Urinary bladder (tissue), 4 donors: ENCODE results near the gene ACTR5. TPM values are rescaled to one million over a fixed set of nuclear protein-coding genes. Genes with fewer than 3 reads are reported as not detected.
"Not testable (repeated sequence)": the region's sequence is repeated elsewhere in the genome, so short reads cannot be mapped to it uniquely, and the experiment has no call there.

ENCODE experiments used
- DNase-seq: peaks from one replicate; pipeline ENCODE4 v3.0.0-alpha.2; 2015; ENCODE audit errors: extremely low spot score
- H3K27ac ChIP-seq: one replicate; pipeline ENCODE4 v1.5.1; 2013; ENCODE audit warnings: low read depth, mild to moderate bottlenecking, moderate library complexity
- H3K36me3 ChIP-seq: one replicate; pipeline ENCODE4 v1.6.1; 2013; ENCODE audit warnings: mild to moderate bottlenecking, moderate library complexity; ENCODE audit not compliant: insufficient read depth
- H3K4me1 ChIP-seq: one replicate; pipeline ENCODE4 v1.6.1; 2013; ENCODE audit warnings: mild to moderate bottlenecking, moderate library complexity; ENCODE audit not compliant: insufficient read depth
- H3K4me3 ChIP-seq: one replicate; pipeline ENCODE4 v1.5.1; 2013; ENCODE audit warnings: low read depth, low read length
- WGBS: extraction: QIAGEN DNeasy Blood & Tissue Kit; methylation state at CpG from one replicate; pipeline ENCODE4 v1.1.7; 2013; 5-methylcytosine and 5-hydroxymethylcytosine counted together
- polyA plus RNA-seq: library from polyadenylated mRNA; stranded (reverse); fragments of 200-250 nt; gene quantifications from one replicate; pipeline ENCODE4 v1.2.3, GENCODE V29; 2013
- small RNA-seq: library from RNA; depleted of rRNA; stranded (forward); fragments of <200 nt; gene quantifications from one replicate; pipeline ENCODE3, GENCODE V24; 2014
- total RNA-seq: library from RNA; depleted of rRNA; stranded (reverse); fragments of >200 nt; gene quantifications from one replicate; pipeline ENCODE4 v1.2.3, GENCODE V29; 2014
- donor health status: healthy with polysubstance abuse.
- donor health status: healthy.

ACTR5 gene
- total and polyA plus RNA-seq, 2 donors: 6.2 to 7.0 TPM

DNA sequence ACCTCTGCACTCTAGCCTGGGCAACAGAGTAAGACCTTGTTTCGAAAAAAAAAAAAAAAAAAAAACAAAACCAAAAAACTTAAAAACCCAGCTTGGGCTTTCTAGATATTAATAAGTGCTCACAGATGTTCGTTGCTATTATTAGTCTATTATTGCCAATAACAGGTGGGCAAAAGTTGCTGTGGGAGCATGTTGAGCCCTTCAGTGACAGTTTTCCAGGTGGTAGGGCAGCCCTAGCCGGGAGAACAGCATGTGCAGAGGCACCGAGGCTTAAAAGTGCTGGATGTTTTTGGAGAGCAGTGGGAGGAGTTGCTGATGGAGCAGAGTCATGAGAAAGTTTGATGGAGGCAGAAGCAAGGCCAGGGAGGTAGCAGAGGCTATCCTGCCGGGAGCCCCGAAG is 61.7 kb downstream of the ACTR5 start:
- peaks cover 3% of the 10 kb centered on the region for H3K4me1 ChIP-seq
- no peak overlapping the region for H3K27ac ChIP-seq
- DNase-seq: no peak
- no peaks in the 10 kb centered on the region for H3K36me3 ChIP-seq
- no peak overlapping the region for H3K4me3 ChIP-seq
- 58% methylated on average over 6 of the region's 6 CpGs for WGBS

GRCh38 chr20:38810926-38811630 is 62.8 kb downstream of the ACTR5 start:
- H3K4me1 ChIP-seq: peaks cover 2% of the 10 kb centered on the region
- H3K36me3 ChIP-seq: no peaks in the 10 kb centered on the region
- H3K27ac ChIP-seq: no peak overlapping the region
- no peak overlapping the region for H3K4me3 ChIP-seq
- 84% methylated on average over 4 of the region's 4 CpGs for WGBS
- DNase-seq: no peak

DNA sequence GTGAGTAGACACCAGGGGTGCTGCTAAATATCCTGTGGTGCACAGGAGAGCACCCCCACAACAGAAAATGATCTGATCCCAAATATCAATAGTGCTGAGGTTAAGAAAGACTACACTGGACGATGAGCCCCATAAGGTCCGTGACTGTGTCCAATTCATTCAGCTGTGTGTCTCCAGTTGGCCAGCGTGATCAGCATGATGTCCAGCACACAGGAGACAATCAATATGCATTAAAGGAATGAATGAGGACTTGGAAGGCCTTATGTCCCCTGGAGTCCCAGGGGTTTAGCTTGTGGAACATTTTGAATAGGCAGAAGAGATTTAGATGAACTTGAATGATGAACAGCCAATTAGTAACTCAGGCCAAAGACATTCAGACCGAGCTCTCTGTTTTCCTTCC is 63.5 kb downstream of the ACTR5 start:
- 73% methylated on average over 4 of the region's 4 CpGs for WGBS
- DNase-seq: no peak
- Histone ChIP-seq H3K27ac (no peak overlapping the region), H3K4me1 (no peaks in the 10 kb centered on the region), H3K36me3 (no peaks in the 10 kb centered on the region), H3K4me3 (no peak overlapping the region)

DNA sequence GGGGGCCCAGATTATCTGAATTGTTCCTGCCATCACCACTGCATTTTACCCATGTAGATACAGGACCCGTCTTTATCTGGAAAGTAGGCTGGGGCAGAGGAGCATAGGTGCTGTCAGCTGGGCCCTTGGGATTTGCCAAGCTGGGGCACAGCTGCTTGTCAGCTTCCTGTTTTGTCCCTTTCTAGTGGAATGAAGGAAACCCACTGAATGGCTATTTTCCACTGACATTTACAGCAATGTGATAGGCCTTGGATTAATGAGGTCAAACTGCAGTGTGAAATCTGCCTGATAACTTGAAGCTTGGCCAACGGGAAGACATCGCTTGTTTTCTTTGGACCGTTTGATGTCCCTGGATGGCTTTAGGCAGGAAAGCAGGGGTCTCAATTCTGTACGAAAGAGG is 63.9 kb downstream of the ACTR5 start:
- H3K36me3 ChIP-seq: no peaks in the 10 kb centered on the region
- DNase-seq: no peak
- H3K4me3 ChIP-seq: no peak overlapping the region
- H3K4me1 ChIP-seq: no peaks in the 10 kb centered on the region
- no peak overlapping the region for H3K27ac ChIP-seq
- 40% methylated on average over 5 of the region's 5 CpGs for WGBS

DNA sequence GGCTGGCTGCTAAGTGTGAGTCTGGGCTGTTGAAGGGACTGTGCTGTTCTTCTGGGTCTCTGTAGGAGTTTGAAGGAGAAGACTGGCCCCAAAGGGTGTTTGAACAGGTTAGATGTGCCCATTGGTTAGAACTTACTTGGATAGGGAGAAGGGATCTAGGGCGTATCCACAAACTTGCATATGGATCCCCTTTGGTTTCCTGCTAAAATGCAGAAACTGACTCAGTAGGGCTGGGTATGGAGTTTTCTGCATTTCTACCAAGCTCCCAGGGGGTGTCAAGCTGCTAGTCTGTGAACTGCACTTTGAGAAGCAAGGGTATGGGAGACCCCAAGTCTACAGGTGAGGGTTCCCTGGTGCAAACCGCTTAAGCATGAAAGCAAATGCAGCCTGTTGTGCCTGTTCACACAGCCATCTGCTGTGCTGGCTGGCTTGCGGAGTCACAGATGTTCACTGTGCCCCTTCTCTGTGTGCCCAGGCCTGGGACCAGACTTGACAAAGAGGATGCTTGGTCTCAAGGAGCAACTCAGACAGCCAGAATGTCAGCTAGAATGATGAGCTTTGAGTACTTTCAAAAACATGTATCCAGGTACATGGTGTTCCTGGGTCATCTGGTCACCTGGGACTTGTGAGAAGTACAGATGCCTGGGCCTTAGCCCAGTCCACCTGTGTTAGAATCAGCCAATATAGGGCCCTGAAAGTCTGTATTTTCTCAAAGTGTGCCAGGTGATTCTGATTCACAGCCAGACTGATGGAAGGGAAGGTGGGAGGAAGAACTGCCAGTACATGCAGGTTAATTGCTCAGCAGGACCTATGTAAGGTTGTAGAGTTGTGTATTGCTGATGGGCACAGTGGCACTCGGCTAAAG is 64.7 kb downstream of the ACTR5 start:
- 82% methylated on average over 4 of the region's 4 CpGs for WGBS
- no peak for DNase-seq
- no peak overlapping the region for H3K27ac ChIP-seq
- H3K4me3 ChIP-seq: no peak overlapping the region
- no peaks in the 10 kb centered on the region for H3K4me1 ChIP-seq
- no peaks in the 10 kb centered on the region for H3K36me3 ChIP-seq

DNA sequence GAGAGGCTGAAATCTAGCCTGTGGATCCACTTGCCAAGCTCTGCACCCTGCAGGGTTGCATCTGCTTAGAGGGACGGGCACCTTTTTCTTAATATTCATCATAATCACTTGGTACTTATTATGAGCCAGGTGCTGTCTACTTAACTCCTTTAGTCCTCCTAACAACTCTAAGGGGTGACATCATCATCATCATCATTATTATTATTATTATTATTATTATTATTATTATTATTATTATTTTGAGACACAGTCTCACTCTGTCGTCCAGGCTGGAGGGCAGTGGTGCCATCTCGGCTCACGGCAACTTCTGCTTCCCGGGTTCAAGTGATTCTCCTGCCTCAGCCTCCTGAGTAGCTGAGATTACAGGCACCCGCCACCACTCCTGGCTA is 65.3 kb downstream of the ACTR5 start:
- DNase-seq, H3K4me3 ChIP-seq, H3K27ac ChIP-seq, H3K36me3 ChIP-seq, H3K4me1 ChIP-seq: not testable (repeated sequence)
- 91% methylated on average over 6 of the region's 6 CpGs for WGBS

DNA sequence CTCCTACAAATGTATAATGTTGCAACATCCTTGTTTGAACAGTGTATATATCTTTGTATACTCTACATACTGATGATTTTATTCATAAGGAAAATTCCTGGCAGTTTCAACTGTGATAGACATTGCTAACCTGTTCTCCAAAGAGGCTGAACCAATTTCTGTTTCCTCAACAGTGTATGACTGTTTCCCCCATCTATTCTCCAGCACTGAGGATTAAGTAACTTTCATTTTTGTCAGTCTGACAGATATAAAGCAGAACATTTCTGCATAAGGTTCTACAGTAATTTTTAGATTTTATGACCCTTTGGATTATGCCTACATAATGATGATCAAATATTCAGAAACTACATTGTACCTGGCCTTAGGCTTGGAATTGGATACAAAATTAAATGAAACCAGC is 67.2 kb downstream of the ACTR5 start:
- Histone ChIP-seq H3K4me1 (no peaks in the 10 kb centered on the region), H3K4me3 (no peak overlapping the region), H3K27ac (no peak overlapping the region), H3K36me3 (no peaks in the 10 kb centered on the region)
- no peak for DNase-seq

GRCh38 chr20:38818113-38819065 is 70.1 kb downstream of the ACTR5 start:
- no peak for DNase-seq
- Histone ChIP-seq H3K36me3 (no peaks in the 10 kb centered on the region), H3K4me3 (no peak overlapping the region), H3K27ac (no peak overlapping the region), H3K4me1 (no peaks in the 10 kb centered on the region)
- WGBS: 74% methylated on average over 9 of the region's 9 CpGs

Small RNAs within 50 kb of the gene (small RNA-seq; reads per million reads assigned to genes)
- not detected for gene RF00017

Other genes starting within 250 kb of the ACTR5 start
- gene ADIG, start 167.3 kb upstream of the ACTR5 start, total RNA-seq: not detected
- not detected for gene ADIG, start 167.3 kb upstream of the ACTR5 start, polyA plus RNA-seq
- 1.9 TPM for gene ARHGAP40, start 146.7 kb upstream of the ACTR5 start, total RNA-seq
- 0.92 TPM for gene ARHGAP40, start 146.7 kb upstream of the ACTR5 start, polyA plus RNA-seq
- not detected for gene SLC32A1, start 24.0 kb upstream of the ACTR5 start, total RNA-seq
- not detected for gene SLC32A1, start 24.0 kb upstream of the ACTR5 start, polyA plus RNA-seq
- 5.6 TPM for gene PPP1R16B, start 57.2 kb downstream of the ACTR5 start, total RNA-seq
- gene PPP1R16B, start 57.2 kb downstream of the ACTR5 start, polyA plus RNA-seq: 8.0 TPM
- 11.4 TPM for gene FAM83D, start 178.0 kb downstream of the ACTR5 start, total RNA-seq
- 27.1 TPM for gene FAM83D, start 178.0 kb downstream of the ACTR5 start, polyA plus RNA-seq
- 15.3 TPM for gene DHX35, start 213.9 kb downstream of the ACTR5 start, total RNA-seq
- gene DHX35, start 213.9 kb downstream of the ACTR5 start, polyA plus RNA-seq: 13.4 TPM